ELR (cell line): ENCODE results near the gene CCDC158.
A peak's percentile ranks its signal among the peaks of the same experiment; 100 is the strongest.
"Not testable (repeated sequence)": the region's sequence is repeated elsewhere in the genome, so short reads cannot be mapped to it uniquely, and the experiment has no call there.

Source experiments
- DNase-seq: peaks from one replicate; pipeline ENCODE4 v3.0.0-alpha.2; 2015; ENCODE audit warnings: low read depth

The CCDC158 gene

DNA sequence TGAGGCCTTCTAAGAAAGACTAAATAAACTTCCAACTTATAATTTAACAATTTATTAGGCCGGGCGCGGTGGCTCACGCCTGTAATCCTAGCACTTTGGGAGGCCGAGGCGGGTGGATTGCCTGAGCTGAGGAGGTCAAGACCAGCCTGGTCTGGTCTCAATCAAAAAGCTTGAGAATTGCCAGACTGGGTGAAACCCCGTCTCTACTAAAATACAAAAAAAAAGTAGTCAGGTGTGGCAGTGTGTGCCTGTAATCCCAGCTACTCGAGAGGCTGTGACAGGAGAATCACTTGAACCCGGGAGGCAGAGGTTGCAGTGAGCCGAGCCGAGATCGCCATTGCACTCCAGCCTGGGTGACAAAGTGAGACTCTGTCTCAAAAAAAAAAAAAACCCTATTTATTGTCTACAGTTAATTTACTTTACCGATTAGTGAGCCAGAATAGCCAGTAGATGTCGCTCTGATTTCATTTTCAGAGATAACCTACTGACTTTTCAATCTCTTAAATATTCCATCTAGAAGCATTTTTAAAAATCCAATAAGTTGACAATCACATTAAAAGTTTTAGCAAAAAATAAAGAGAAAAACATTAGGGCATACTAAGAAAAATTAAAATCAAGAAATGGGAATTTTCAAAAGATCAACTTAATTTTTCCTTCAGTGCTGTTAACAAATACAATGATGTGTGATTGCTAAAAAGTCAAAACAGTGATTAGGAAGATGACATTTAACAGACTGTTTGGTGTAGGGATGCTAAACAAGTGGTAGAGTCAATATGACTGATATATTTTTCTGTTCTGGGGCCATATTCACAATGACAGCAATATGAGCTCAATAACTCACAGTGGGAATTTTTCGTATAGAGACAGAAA lies 9.8 kb upstream of the CCDC158 start:
- peak; percentile 71 for DNase-seq

GRCh38 chr4:76429636-76430035 lies 8.7 kb upstream of the CCDC158 start:
- DNase-seq: no peak

GRCh38 chr4:76426272-76426671 lies 5.3 kb upstream of the CCDC158 start:
- peak; percentile 8 for DNase-seq

DNA sequence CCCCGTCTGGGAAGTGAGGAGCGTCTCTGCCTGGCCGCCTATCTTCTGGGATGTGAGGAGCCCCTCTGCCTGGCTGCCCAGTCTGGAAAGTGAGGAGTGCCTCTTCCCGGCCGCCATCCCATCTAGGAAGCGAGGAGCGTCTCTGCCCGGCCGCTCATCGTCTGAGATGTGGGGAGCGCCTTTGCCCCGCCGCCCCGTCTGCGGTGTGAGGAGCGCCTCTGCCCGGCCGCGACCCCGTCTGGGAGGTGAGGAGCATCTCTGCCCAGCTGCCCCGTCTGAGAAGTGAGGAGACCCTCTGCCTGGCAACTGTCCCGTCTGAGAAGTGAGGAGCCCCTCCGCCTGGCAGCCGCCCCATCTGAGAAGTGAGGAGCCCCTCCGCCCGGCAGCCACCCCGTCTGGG lies 2.2 kb upstream of the CCDC158 start:
- not testable (repeated sequence) for DNase-seq

GRCh38 chr4:76420188-76420761 lies 666 bp downstream of the CCDC158 start:
- DNase-seq: no peak

GRCh38 chr4:76410636-76411035 lies 10.3 kb downstream of the CCDC158 start:
- no peak for DNase-seq

GRCh38 chr4:76407440-76408119 lies 13.4 kb downstream of the CCDC158 start:
- DNase-seq: peak; percentile 15

DNA sequence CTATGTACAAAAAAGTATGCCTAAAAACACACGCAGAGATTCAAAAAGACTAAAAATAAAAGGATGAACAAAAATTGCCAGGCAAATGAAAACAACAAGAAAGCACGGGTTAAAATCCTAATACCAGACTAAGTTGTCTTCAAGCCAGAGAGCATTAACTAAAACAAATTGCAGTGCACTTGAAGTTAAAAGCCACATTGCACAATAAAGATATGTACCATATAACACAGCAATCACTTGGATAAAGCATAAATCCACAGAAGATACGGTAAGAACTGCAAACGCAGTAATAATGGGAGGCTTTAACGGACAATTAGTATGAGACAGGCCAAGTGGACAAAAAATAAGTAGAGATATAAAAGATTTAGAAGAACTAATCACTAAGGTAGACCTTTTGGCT lies 14.9 kb downstream of the CCDC158 start:
- DNase-seq: no peak

DNA sequence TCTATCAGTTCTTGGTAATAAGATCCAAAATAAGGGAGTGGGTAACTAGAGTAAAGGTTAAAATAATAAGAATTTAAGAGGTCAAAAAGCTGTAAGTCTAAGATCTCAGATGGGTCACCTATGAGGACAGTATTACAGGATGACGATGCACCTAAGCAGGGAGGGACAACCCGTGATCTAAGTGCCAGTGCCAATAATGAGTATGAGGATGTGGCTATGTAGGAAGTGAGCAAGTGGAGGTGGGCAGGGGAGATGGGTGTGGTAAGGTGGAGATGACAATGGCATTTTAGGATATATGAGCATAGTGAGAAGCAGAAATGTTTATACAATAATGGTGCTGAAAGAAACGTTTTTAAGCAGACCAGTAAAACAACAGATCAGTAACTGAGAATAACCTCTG lies 19.3 kb downstream of the CCDC158 start:
- DNase-seq: no peak

DNA sequence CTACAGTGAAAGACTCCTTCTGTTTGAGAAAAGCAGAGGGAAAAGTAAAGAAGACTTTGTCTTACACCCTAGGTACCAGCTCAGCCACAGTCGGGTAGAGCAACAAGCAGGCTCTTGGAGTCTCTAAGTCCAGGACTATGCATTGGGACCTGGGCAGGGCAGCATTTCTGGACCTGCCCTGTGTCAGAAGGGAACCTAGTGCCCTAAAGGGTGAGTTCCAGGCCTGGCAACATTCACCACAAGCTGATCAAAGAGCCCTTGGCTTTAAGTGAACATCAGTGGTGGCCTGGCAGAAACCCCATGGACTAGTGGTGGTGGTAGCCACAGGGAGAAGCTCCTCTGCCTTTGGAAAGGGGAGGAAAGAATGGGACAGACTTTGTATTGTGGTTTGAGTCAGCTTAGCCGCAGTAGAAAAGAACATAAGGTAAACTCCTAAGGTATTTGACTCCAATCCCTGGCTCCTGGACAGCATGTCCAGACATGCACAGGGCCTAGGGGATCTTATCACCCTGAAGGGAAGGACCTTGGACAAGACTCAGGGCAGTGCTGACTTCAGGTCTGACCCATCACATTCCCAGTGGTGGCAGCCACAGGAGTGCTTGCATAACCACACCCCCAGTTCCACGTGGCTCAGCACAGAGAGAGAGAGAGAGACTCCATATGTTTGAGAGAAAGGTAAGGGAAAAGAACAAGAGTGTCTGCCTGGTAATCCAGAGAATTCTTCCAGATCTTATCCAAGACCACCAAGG lies 32.6 kb downstream of the CCDC158 start:
- no peak for DNase-seq

GRCh38 chr4:76386566-76387305 lies 34.2 kb downstream of the CCDC158 start:
- no peak for DNase-seq

- no peak for DNase-seq
These were observed 35.0 kb downstream of the CCDC158 start for GRCh38 chr4:76385974-76386373.

DNA sequence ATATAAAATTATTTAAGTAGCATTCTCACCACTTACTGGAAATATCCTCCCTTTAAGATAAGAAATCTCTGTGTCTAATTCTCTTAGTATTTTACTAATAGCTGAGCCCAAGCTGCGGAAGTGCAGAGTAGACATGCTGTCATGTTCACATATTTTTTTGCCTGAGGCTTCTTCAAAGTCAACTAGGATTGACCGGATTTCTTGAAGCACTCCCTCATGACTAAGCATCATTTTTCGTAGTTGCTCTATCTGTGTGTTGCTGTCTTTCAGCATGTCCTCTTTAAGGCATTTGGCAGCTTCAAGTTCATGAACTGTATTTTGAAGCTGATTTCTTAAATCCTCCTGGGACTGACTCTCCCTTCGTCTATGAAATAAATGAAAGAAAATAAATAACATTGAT lies 36.9 kb downstream of the CCDC158 start:
- DNase-seq: peak; percentile 8

GRCh38 chr4:76383001-76383400 lies 37.9 kb downstream of the CCDC158 start:
- no peak for DNase-seq

DNA sequence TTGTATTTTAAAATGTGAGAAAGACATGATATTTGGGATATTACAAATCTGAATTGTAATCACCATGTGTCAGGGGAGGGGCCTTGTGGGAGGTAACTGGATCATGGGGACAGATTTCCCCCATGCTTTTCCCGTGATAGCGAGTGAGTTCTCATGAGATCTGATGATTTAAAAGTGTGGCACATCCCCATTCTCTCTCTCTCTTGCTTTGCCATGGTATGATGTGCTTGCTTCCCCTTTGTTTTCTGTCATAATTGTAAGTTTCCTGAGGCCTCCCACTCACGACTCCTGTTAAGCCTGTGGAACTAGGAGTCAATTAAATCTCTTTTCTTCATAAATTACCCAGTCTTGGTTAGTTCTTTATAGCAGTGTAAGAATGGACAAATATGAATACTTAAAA lies 39.0 kb downstream of the CCDC158 start:
- DNase-seq: no peak

DNA sequence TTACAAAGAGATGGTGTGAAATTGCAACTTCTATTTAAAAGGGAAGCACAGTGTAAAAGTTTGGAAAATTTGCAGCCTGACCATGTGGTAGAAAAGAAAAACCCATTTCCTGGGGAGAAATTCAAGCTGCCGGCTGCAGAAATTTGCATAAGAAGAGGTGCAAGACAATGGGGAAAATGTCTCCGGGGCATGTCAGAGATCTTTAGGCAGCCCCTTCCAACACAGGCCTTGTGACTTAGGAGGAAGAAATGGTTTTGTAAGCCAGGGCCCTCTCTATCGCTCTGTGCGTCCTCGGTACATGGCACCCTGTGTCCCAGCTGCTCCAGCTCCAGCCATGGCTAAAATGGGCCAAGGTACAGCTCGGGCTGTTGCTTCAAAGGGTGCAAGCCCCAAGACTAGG lies 40.4 kb downstream of the CCDC158 start:
- no peak for DNase-seq

- peak; percentile 58 for DNase-seq
These were observed 43.0 kb downstream of the CCDC158 start for GRCh38 chr4:76377911-76378310.

- no peak for DNase-seq
These were observed 43.5 kb downstream of the CCDC158 start for GRCh38 chr4:76377481-76377901.

DNA sequence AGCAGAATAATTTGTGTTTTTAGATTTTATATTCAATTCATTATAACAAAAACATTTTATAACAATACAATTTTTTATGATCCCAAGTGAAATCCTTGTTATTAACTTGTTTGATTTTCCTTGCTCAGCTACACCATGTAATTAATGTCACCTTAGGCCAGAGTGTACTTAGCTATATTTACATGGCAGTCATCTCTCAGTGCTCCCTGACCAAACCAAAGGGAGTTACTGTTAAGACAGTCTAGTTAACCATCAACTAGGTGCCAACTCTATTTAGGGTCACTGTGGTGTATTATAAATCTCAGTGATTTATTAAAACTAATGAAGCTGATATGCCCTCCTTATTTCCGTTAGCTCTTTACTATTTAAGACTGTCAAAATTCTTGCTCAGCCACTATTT lies 44.4 kb downstream of the CCDC158 start:
- no peak for DNase-seq

GRCh38 chr4:76375703-76376102 lies 45.2 kb downstream of the CCDC158 start:
- no peak for DNase-seq

DNA sequence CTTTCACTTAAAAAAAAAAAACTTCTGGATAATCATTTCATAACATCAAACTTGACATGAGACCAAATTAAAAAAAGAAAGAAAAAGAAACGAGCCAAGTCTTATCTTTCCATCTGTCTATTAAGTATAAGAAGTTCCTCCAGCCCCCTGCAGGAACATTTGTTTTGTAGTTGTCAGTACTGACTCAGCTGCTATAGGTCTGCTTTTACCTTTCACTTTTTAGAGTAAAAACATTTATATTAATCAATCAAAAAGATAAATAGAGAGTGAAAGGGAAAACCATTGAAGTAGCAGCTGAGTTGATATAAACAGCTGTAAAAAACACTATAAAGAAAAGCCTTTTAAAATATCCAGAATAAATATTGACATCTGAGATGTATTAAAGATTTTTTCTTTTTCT lies 46.1 kb downstream of the CCDC158 start:
- peak; percentile 30 for DNase-seq
